HG02870 (cell line): Measurements from ENCODE around the gene GGA2.
"Not testable (repeated sequence)": the region's sequence is repeated elsewhere in the genome, so short reads cannot be mapped to it uniquely, and the experiment has no call there.

Source experiments
- ATAC-seq: cut with Tn5 transposase; IDR thresholded peaks from one replicate; pipeline ENCODE4 v1.9.1; 2021; ENCODE audit warnings: mild to moderate bottlenecking, moderate library complexity; ENCODE audit not compliant: unreplicated experiment

The GGA2 gene, protein sequence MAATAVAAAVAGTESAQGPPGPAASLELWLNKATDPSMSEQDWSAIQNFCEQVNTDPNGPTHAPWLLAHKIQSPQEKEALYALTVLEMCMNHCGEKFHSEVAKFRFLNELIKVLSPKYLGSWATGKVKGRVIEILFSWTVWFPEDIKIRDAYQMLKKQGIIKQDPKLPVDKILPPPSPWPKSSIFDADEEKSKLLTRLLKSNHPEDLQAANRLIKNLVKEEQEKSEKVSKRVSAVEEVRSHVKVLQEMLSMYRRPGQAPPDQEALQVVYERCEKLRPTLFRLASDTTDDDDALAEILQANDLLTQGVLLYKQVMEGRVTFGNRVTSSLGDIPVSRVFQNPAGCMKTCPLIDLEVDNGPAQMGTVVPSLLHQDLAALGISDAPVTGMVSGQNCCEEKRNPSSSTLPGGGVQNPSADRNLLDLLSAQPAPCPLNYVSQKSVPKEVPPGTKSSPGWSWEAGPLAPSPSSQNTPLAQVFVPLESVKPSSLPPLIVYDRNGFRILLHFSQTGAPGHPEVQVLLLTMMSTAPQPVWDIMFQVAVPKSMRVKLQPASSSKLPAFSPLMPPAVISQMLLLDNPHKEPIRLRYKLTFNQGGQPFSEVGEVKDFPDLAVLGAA

DNA sequence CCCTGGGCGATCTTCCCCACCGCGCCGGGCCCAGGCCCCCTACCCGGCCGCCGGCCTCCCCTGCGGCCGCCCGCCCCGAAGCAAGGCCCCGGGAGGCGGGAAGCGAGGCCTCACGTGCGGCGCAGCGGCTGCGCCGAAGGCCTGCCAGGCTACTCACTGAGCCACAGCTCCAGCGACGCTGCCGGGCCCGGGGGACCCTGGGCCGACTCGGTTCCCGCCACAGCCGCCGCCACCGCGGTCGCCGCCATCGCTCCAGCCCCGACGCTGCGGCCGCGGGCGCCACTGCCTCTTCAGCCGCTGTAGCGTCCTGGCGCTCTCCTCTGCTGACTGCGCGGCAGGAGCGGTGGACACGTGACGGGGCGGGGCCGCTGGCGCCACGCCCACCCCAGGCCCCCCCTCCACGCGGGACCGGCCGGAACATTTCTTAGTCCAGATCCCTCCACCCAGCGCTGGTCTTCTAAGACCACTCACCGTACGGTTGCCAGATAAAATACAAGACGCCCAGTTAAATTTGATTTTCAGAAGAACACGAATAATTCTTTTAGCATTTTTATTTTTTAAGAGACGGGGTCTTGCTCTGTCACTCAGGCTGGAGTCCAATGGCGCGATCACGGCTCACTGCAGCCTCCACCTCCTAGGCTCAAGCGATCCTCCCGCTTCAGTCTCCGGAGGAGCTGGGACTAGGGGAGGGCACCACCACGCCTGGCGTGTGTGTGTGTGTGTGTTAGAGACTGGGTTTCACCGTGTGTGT lies at the start of gene GGA2:
GGA2 (minus strand) TSS at position 331 of the 751 bp plus-strand sequence; CDS start at position 248, 83 bp downstream.
- ATAC-seq, result peak; percentile 64

DNA sequence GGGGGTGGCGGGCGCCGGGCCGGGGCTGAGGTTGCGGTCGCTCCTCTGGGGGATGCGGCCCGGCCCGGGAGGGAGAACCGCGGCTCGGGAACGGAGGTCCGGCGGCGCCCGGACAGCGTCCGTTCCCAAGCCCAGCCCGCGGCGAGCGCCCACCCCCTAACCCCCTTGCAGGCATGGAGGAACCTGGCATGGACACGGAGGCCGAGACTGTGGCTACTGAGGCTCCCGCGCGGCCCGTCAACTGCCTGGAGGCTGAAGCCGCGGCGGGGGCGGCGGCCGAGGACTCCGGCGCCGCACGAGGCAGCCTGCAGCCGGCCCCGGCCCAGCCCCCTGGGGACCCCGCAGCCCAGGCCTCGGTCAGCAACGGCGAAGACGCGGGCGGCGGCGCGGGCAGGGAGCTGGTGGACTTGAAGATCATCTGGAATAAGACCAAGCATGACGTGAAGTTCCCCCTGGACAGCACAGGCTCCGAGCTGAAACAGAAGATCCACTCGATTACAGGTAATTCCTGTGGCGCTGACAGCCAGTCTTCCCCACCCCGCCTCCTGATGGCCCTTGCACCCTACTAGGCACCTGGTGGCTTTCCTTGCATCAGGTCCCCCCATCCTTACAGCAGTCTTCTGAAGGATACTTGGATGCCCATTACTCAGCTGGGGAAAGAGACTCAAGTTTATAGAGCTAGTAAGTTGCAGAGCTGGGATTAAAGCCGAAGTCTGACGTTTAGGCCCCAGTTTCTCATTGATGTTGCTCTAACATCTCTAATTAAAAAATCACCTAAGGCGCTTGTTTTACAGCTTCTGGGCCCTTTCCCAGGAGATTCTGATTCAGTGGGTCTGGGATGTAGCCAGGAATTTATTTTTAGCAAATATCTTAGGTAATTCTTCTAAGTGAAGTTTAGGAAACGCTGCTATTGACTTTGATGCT lies 47.7 kb upstream of the GGA2 start:
- peak; percentile 3 for ATAC-seq

DNA sequence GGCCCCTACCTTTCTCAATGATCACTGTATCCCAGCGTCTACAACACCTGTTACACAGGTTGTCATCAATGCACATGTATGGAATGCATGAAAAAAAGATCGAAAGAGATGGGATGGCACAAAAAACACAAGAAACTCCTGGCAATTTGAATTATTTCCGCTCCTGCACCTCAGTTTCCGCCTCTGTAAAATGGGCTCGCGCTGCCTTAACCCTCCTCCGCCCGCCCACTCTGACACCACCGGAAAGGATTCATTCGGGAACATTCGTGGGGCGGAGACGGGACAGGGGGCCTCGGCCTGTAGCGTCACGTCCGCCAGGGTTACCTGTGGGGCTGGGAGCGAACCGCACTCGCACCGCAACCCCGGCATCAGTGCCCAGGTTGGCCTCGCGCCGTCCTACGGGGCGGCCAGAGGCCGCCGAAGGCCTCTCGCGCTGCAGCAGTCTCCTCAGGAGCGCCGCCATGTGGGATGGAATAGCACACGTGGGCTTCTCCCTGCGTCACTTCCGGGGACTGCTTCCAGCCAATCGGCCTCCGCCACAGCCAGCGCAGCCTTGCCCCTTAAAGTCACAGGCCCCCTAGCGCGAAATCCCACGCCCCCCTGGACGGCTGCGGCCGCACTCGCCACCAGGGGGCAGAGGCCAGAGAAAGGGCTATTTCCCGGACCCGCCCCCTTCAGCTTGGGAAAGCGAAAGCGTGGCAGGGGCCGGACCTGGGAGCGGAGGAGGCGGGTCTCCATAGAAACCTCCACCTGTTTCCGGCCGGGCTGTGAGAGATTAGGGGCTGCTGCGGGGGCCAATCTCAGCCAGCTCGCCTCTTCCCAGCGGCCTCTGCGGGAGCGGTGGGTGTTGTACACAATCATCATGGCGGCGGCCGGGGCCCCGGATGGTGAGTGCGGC lies 46.8 kb upstream of the GGA2 start, which contains the start of the genes EARS2 and UBFD1:
EARS2 (minus strand) TSS at position 470 of the 898 bp plus-strand sequence; CDS start at position 463, 7 bp downstream.
UBFD1 (plus strand) TSS at position 847 of the 898 bp plus-strand sequence; CDS start at position 863, 16 bp downstream.
- peak; percentile 86 for ATAC-seq

DNA sequence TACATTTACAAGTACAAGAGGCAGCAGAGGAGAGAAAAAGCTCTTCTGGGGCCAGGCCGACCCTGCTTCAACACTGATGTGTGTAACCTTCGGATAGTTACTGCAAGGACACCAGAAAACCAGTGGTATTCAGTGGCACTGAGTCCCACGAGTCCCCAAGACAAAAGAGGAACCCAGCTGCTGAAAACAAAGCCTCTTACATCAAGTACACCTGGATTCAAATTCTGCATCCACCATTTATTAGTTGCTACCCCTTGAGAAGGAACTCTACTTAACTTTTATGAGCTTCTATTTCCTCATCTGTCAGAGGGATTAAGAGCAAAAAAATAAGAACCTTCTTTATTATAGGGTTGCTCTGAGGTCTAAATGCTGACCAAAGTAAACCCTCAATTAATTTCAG lies 44.2 kb upstream of the GGA2 start:
- ATAC-seq, result no peak

DNA sequence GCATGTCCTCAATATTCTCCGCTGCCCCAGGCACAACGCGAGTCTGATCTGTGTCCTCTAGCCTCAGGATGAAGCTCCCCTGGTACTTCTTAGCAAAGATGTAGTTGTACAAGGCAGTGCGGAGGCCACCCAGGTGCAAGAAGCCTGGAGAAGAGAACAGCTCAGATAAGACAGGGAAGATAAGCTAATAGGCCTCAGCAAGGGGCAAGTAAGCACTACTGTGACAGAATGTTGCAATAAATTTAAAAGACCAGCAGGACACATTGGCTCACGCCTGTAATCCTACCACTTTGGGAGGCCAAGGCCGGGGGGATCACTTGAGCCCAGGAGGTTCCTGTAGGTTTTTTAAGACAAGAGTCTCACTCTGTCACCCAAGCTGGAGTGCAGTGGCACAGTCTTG lies 41.9 kb upstream of the GGA2 start:
- no peak for ATAC-seq

DNA sequence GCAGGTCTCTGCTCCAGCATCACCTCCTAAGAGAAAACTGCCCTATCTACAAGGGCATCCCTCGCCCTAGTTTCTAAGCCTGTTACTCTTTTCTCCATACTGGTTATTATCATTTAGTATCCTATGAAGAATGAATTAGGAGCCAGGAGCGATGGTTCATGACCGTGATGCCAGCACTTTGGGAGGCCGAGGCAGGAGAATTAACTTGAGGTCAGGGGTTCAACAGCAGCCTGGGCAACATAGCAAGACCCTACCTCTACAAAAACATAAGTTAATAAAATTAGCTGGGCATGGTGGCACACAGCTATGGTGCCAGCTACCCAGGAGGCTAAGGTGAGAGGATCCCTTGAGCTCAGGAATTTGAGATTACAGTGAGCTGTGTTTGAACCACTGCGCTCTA lies 39.6 kb upstream of the GGA2 start:
- no peak for ATAC-seq

DNA sequence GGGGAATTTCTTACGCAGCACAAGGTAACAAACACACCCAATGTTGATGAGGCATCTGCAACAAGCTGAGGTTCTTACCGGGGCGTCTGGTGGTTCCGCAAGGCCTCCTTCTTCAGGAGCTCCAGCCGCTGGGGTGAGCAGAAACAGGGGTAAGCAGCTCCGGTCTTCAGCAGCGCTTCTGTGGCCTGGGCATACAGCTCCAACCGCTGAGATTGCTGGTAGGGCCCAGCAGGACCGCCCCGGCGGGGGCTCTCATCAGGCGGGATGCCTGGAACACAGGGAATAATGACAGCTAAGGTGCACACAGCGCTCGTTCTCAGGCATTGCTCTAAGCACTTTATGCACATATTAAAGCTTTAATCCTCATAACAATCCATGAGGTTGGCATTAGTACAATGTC lies 34.1 kb upstream of the GGA2 start:
- ATAC-seq, result no peak

DNA sequence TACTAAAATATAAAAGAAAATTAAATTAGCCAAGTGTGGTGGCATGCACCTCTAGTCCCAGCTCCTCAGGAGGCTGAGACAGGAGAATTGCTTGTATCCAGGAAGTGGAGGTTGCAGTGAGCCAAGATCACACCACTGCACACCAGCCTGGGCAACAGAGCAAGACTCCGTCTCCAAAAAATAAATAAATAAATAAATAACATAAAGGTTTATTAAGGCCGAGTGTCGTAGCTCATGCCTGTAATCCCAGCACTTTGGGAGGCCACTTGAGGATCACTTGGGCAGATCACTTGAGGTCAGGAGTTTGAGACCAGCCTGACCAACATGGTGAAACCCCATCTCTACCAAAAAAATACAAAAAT lies 30.5 kb upstream of the GGA2 start:
- ATAC-seq, result not testable (repeated sequence)

DNA sequence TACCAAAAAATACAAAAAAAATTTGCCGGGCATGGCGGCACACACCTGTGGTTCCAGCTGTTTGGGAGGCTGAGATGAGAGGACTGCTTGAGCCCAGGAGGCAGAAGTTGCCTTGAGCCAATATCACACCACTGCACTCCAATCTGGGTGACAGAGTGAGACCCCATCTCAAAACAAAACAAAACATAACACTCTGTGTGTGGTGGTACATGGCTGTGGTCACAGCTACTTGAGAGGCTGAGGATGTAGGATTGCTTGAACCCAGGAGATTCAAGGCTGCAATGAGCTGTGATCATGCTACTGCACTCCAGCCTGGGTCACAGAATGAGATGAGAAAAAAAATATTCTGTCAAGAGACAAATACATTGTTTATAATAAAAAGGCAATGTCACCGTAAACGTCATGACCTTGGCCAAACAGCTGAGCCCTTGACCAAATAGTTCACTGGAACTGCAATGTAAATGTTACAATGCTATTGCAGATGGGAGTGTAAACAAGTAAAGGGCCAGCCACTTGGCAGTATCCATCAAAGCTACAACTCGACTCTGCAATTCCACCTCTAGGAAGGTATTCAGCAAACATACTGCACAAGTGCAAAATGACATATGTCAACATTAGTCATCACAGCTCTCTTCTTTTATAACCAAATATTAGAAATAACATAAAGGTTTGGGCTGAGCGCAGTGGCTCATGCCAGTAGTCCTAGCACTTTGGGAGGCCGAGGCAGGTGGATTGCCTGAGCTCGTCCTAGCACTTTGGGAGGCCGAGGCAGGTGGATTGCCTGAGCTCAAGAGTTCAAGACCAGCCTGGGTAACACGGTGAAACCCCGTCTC lies 29.9 kb upstream of the GGA2 start:
- ATAC-seq, result no peak

DNA sequence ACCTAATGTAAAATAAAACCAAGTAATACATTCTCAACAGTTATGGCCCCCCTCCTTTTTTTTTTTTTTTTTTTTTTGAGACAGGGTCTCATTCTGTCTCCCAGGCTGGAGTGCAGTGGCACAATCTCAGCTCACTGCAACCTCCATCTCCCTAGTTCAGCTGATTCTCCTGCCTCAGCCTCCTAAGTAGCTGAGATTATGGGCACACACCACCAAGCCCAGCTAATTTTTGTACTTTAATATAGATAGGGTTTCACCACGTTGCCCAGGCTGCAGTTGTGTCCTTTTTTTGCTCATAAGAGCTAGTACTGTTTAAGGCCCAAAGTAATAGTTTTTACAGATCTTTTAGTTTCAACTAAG lies 28.6 kb upstream of the GGA2 start:
- no peak for ATAC-seq

DNA sequence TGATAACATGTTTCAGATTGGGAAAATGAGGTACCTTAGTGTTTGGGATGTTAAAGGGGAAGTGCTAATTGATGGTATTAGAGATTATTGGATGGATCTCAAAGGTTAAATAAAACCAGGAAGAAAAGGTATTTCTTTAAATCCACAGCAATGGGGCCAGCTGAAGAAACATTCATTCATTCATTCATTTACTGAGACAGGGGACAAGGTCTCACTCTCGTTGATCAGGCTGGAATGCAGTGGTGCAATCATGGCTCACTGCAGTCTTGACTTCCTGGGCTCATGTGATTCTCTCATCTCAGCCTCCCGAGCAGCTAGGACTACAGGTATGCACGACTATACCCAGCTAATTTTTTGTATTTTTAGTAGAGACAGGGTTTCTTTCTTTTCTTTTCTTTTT lies 27.1 kb upstream of the GGA2 start:
- no peak for ATAC-seq

DNA sequence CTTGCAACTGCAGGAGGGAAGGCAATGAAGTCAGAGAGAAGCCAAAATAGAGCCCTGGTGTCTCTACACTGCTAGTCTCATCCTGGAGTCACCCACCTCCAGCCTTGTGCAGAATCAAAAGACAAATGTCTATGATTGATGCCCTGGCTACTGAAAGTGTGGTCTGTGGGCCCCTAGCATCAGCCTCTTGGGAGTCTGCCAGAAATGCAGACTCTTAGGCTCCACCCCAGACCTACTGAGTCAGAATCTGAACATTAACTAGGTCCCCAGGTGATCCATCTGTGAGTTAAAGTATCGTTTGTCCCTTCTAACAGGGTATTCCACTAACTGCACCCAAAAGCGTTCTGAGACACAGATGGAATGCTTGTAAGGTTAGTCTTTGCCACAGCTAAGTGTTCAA lies 25.6 kb upstream of the GGA2 start:
- no peak for ATAC-seq

DNA sequence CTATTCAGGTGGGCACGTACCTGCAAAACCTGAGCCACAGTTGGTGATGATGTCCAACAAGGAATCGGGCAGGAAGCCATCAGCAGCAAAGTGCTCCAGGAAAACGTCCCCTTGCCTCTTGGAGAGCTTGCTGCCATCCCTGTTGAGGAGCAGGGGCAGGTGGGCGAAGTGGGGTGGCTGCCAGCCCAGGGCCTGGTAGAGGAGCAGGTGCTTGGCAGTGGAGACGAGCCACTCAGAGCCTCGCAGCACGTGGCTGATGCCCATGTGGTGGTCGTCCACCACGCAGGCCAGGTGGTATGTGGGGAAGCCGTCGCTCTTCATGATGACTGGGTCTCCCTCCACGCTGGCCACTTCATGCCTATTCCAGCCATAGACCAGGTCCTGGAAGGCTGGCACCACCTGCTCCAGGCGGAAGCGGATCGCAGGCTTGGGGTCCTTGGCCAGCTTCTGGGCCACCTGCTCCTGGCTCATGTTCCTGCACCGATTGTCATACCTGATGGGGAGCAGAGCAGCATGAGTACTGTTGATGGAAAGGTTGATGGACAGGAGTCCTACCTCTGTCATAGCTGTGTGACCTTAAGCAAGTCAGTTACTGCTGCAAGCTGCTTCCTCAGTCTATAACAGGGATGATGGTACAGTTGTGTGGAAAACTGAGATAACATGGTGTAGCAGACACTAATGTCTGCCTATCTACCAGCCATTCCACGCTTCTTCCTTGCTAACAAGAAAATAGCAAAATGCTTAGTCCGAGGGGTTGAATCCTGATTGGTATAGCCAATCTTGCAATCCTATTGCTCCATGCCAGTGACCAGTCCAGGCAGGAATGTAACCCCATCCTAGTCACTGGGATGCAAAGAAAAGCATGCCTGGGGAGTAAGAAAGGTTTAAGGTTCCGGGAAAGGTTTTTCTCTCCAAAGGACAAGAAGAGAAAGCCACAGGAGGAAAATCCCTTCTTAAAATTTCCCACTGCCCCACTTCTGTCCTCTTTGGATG lies 24.9 kb upstream of the GGA2 start:
- no peak for ATAC-seq

DNA sequence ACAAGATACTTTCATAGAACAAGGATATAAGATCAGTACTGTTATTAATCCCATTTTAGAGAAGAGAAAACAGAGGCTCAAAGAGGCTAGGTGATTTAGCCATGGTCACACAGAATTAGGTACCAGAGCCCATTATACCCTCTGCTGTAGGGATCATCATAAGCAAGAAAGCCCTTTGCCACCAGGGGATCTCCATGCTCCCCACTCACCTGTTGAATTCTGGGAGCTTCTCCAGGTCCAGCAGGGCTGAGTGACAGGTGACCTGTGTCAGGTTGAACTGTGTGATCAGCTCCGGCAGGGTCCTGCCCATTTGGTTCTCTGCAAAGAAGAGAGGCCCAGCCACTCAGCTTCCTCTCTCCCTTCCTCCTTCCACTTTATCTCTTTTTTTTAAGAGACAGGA lies 22.2 kb upstream of the GGA2 start:
- no peak for ATAC-seq

DNA sequence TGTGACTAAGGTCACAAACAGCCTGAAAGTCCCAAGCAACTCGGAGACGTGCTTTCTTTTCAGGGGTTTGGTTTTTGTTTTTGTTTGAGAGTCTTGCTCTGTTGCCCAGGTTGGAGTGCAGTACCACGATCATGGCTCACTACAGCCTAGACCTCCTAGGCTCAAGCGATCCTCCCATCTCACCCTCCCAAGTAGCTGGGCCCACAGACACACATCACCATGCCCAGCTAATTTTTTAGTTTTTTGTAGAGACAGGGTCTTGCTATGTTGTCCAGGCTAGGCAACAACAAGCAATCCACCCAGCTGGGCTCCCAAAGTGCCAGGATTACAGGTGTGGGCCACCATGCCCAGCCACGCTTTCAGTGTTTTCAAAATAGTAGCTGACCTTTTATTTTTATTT lies 19.8 kb upstream of the GGA2 start:
- ATAC-seq, result no peak

DNA sequence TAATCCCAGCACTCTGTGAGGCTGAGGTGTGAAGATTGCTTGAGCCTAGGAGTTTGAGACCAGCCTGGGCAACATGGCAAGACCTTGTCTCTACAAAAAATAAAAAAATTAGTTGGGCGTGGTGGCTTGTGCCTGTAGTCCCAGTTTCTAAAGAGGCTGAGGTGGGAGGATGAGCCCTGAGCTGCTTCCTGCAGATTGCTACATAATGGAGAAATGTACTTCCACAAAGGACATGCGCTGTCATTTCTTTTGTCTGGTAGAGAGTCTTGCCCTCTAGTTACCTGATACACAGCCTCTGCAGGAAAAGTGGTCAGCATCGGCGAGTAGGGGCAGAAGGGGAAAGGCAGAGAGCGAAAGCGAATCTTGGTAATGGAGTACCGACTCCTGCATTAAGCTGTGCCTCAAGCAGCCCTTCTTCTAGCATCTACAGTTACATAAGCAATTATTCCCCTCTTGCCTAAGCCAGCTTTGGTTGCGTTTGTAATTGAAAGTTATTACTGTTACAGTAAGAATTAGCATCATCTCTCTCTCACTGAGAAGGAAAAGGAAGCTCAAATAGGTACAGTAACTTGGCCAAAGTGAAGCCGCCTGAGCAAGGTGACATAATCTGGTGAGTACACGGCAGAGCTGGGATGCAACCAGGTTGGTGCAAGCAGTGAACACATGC lies 18.5 kb upstream of the GGA2 start:
- no peak for ATAC-seq
